Caco-2 (cell line): ENCODE measurements around the gene COX8C. TPM values are rescaled to one million over a fixed set of nuclear protein-coding genes. Genes with fewer than 3 reads are reported as not detected.

ENCODE experiments used
- BruUV-seq: library from RNA; stranded (reverse); fragments of 400-500 nt; replicated peaks from 2 replicates; lab custom pipeline; 2021; lab: Mats Ljungman, UMichigan
- CTCF ChIA-PET: fragments of 300-600 bp; sonication (Branson Sonifier 250); formaldehyde crosslinking; loops from one replicate; lab custom pipeline; 2022; ENCODE audit warnings: antibody characterized with exemption; lab: Charles Lee
- POLR2A ChIA-PET: fragments of 300-600 bp; sonication (Branson Sonifier 250); formaldehyde crosslinking; loops from one replicate; lab custom pipeline; 2022; ENCODE audit warnings: antibody characterized with exemption; lab: Charles Lee
- DNase-seq, 2 experiments: peaks; one replicate each; pipeline versions ENCODE4 v3.0.0 to v3.0.0-alpha.2; 2020 to 2022
- H3K27me3 ChIP-seq: replicated peaks from 2 replicates; pipeline ENCODE4 v1.6.0; 2011; ENCODE audit warnings: low read length; ENCODE audit not compliant: control insufficient read depth, insufficient read depth
- H3K36me3 ChIP-seq: 2 replicates; pipeline ENCODE4 v1.5.1; 2011; ENCODE audit warnings: low read length; ENCODE audit not compliant: control insufficient read depth, insufficient read depth
- H3K4me1 ChIP-seq: fragments of 250-450 bp; sonication (Bioruptor Pico); 2 replicates; pipeline ENCODE4 v1.5.1; 2020; ENCODE audit warnings: mild to moderate bottlenecking
- H3K4me3 ChIP-seq: 2 replicates; pipeline ENCODE4 v1.5.1; 2011; ENCODE audit warnings: low read depth, mild to moderate bottlenecking, control low read depth, low read length
- H3K9me3 ChIP-seq: fragments of 250-450 bp; sonication (Bioruptor Pico); 2 replicates; pipeline ENCODE4 v1.5.1; 2020; ENCODE audit warnings: mild to moderate bottlenecking, moderate library complexity
- H3K27ac Mint-ChIP-seq: one replicate; pipeline ENCODE4 v1.8.0; 2022; ENCODE audit warnings: mixed read lengths; ENCODE audit not compliant: unreplicated experiment
- H3K27me3 Mint-ChIP-seq: one replicate; pipeline ENCODE4 v1.8.0; 2022; ENCODE audit warnings: mixed read lengths; ENCODE audit not compliant: insufficient read depth, unreplicated experiment
- H3K36me3 Mint-ChIP-seq: one replicate; pipeline ENCODE4 v1.8.0; 2022; ENCODE audit warnings: mild to moderate bottlenecking, mixed read lengths; ENCODE audit not compliant: insufficient read depth, unreplicated experiment
- H3K4me1 Mint-ChIP-seq: one replicate; pipeline ENCODE4 v1.8.0; 2022; ENCODE audit warnings: low read depth, mixed read lengths; ENCODE audit not compliant: unreplicated experiment
- H3K4me3 Mint-ChIP-seq: one replicate; pipeline ENCODE4 v1.8.0; 2022; ENCODE audit warnings: mild to moderate bottlenecking, moderate library complexity, mixed read lengths; ENCODE audit not compliant: unreplicated experiment
- H3K9me3 Mint-ChIP-seq: one replicate; pipeline ENCODE4 v1.8.0; 2022; ENCODE audit warnings: mixed read lengths; ENCODE audit not compliant: unreplicated experiment
- CTCF ChIP-seq, 2 experiments: fragments of 200-600 bp in 1 of 2; IDR thresholded peaks; 1 replicate in 1 of 2; 2 replicates in 1 of 2; pipeline versions ENCODE4 v1.5.1 to v1.8.0; 2011 to 2022; ENCODE audit warnings: antibody characterized with exemption in 1 of 2, control low read depth in 1 of 2, inconsistent platforms in 1 of 2, low read depth in 1 of 2, low read length in 1 of 2, mild to moderate bottlenecking in 1 of 2, moderate library complexity in 1 of 2; ENCODE audit not compliant: insufficient read depth in 1 of 2, severe bottlenecking in 1 of 2, unreplicated experiment in 1 of 2
- intact Hi-C: fragments of 100-400 bp; cut with micrococcal nuclease; formaldehyde crosslinking; loops from one replicate; pipeline ENCODE4 v1.10.0; 2022; ENCODE audit not compliant: unreplicated experiment
- total RNA-seq: library from RNA; stranded (reverse); gene quantifications from 2 replicates; pipeline ENCODE4 v1.2.3, GENCODE V29; 2022

COX8C gene
- total RNA-seq, 1 experiment from 2014 or later, result not detected

DNA sequence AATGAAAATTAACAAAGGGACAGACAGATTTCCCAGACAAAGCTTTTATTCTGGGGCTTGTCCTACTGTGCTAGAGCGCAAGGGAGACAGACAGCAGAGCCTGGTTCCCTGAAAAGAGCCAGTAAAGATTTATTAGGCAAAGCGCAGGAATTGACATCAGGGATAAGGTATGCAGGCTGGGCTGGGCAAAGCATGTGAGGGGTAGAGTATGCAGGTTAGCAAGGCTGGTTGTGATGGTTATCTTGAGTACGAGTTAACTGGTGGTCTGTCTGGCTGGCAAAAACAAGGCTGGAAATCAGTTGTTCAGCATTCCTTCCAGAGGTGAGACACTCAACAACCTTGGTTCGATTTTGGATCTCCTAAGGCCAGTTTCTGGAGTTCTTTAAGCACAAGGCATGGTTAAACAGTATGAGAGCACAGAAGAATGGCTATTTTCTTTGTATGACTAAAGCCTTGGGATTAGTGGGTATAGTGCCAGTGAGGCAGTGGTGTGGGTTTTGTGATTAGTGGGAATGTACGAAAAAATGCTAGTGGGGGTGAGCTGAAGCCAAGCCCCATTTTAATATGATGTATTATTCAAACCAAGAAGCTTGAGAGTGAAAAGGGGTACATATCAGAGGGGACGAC is 45.0 kb upstream of the COX8C start:
- Histone ChIP-seq H3K36me3 (no peaks in the 10 kb centered on the region), H3K9me3 (no peaks in the 10 kb centered on the region), H3K27me3 (no peaks in the 10 kb centered on the region), H3K4me3 (no peak overlapping the region), H3K4me1 (peaks cover 8% of the 10 kb centered on the region)
- no peak overlapping the region for H3K27ac Mint-ChIP-seq
- no peak for TF ChIP-seq CTCF (IDR thresholded peaks at IDR 0.05; ENCODE audit: insufficient read depth in 1 of 2, low read depth in 1 of 2, low read length in 1 of 2, severe bottlenecking in 1 of 2, unreplicated experiment in 1 of 2)
- CTCF ChIA-PET, result no interaction called here
- POLR2A ChIA-PET, result no interaction called here
- intact Hi-C loops, result no loop called here
- BruUV-seq, result no TSS peak
- H3K36me3 Mint-ChIP-seq, result no peaks in the 10 kb centered on the region
- peaks cover 9% of the 10 kb centered on the region for H3K4me1 Mint-ChIP-seq
- H3K9me3 Mint-ChIP-seq, result no peaks in the 10 kb centered on the region
- no peaks in the 10 kb centered on the region for H3K27me3 Mint-ChIP-seq
- H3K4me3 Mint-ChIP-seq, result no peak overlapping the region
- no peak for DNase-seq

- H3K27ac Mint-ChIP-seq, result no peak overlapping the region
- H3K9me3 Mint-ChIP-seq, result no peaks in the 10 kb centered on the region
- intact Hi-C loops, result no loop called here
- no TSS peak for BruUV-seq
- DNase-seq, result no peak
- CTCF ChIA-PET, result no interaction called here
- no peak for TF ChIP-seq CTCF (IDR thresholded peaks at IDR 0.05; ENCODE audit: insufficient read depth in 1 of 2, low read depth in 1 of 2, low read length in 1 of 2, severe bottlenecking in 1 of 2, unreplicated experiment in 1 of 2)
- Histone ChIP-seq H3K27me3 (no peaks in the 10 kb centered on the region), H3K9me3 (no peaks in the 10 kb centered on the region), H3K4me3 (no peak overlapping the region), H3K36me3 (no peaks in the 10 kb centered on the region), H3K4me1 (peaks cover 8% of the 10 kb centered on the region)
- no peaks in the 10 kb centered on the region for H3K36me3 Mint-ChIP-seq
- no peak overlapping the region for H3K4me3 Mint-ChIP-seq
- POLR2A ChIA-PET, result no interaction called here
- no peaks in the 10 kb centered on the region for H3K27me3 Mint-ChIP-seq
- peaks cover 9% of the 10 kb centered on the region for H3K4me1 Mint-ChIP-seq
Measured at GRCh38 chr14:93302688-93303581, 44.0 kb upstream of the COX8C start.

DNA sequence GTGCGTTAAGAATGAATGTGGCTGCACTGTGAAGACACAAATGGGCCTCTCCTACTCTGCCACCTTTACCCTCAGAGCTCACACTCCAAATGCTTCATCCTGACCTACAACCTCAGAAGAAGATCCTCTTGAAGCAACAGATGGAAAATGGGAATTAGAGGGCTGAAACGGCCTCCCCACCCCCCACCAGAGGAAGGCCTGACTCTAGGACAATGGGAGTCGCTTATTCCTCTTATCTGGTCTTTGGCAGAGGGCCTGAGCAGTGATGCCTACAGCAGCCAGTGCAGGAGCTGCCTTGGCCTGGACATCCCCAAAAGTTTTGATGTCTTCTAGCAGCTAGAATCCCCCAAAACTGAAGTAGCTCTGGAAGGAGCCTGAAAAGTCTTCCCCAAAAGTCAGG is 43.3 kb upstream of the COX8C start:
- no peaks in the 10 kb centered on the region for H3K36me3 ChIP-seq
- H3K27ac Mint-ChIP-seq, result no peak overlapping the region
- POLR2A ChIA-PET, result no interaction called here
- H3K4me1 ChIP-seq, result peaks cover 8% of the 10 kb centered on the region
- no peaks in the 10 kb centered on the region for H3K27me3 ChIP-seq
- no peaks in the 10 kb centered on the region for H3K27me3 Mint-ChIP-seq
- no peak overlapping the region for H3K4me3 Mint-ChIP-seq
- H3K9me3 Mint-ChIP-seq, result no peaks in the 10 kb centered on the region
- H3K36me3 Mint-ChIP-seq, result no peaks in the 10 kb centered on the region
- TF ChIP-seq CTCF (IDR thresholded peaks at IDR 0.05; ENCODE audit: insufficient read depth in 1 of 2, low read depth in 1 of 2, low read length in 1 of 2, severe bottlenecking in 1 of 2, unreplicated experiment in 1 of 2), result no peak
- intact Hi-C loops, result no loop called here
- H3K9me3 ChIP-seq, result no peaks in the 10 kb centered on the region
- H3K4me3 ChIP-seq, result no peak overlapping the region
- CTCF ChIA-PET, result interaction anchor here (0.6 kb wide), 1 partner anchor 352 kb away, joined by 3 read pairs; no protein-coding TSS in a partner anchor
- DNase-seq, result no peak
- no TSS peak for BruUV-seq
- peaks cover 9% of the 10 kb centered on the region for H3K4me1 Mint-ChIP-seq
